ENCODE results near the gene LY6G6F.

LY6G6F gene

GRCh38 chr6:31723980-31724691 lies 17.5 kb downstream of the LY6G6F start:
- DNase-seq (ENCODE audit: low read depth): no peak

- no peak for DNase-seq (ENCODE audit: low read depth)
Observed at GRCh38 chr6:31725502-31726350, 19.1 kb downstream of the LY6G6F start.

GRCh38 chr6:31727034-31727716 lies 20.5 kb downstream of the LY6G6F start:
- no peak for DNase-seq (ENCODE audit: low read depth)

GRCh38 chr6:31727717-31728671 lies 21.3 kb downstream of the LY6G6F start:
- DNase-seq (ENCODE audit: low read depth): no peak

- DNase-seq (ENCODE audit: low read depth): no peak
Observed at GRCh38 chr6:31728767-31729514, 22.3 kb downstream of the LY6G6F start, which contains the start of gene DDAH2. Gene DDAH2, minus strand, starts transcription at chr6:31729299. Its CDS starts 138 bp downstream, at chr6:31729161.

GRCh38 chr6:31729515-31729978 lies 22.9 kb downstream of the LY6G6F start:
- DNase-seq (ENCODE audit: low read depth): peak; percentile 65

- peak; percentile 53 for DNase-seq (ENCODE audit: low read depth)
Observed at GRCh38 chr6:31729979-31730630, 23.4 kb downstream of the LY6G6F start.

- DNase-seq (ENCODE audit: low read depth): no peak
Observed at GRCh38 chr6:31730631-31731086, 24.0 kb downstream of the LY6G6F start.

GRCh38 chr6:31732029-31732428 lies 25.4 kb downstream of the LY6G6F start:
- DNase-seq (ENCODE audit: low read depth): no peak

- no peak for DNase-seq (ENCODE audit: low read depth)
Observed at GRCh38 chr6:31733734-31734133, 27.1 kb downstream of the LY6G6F start.

GRCh38 chr6:31734247-31734820 lies 27.7 kb downstream of the LY6G6F start:
- DNase-seq (ENCODE audit: low read depth): no peak

- peak; percentile 45 for DNase-seq (ENCODE audit: low read depth)
Observed at GRCh38 chr6:31734821-31735406, 28.2 kb downstream of the LY6G6F start.

GRCh38 chr6:31736021-31736767 lies 29.5 kb downstream of the LY6G6F start, which contains the start of gene CLIC1:
Gene CLIC1, minus strand, starts transcription at chr6:31736530. Its CDS starts 230 bp downstream, at chr6:31736300.
- DNase-seq (ENCODE audit: low read depth): peak; percentile 66

GRCh38 chr6:31736768-31737314 lies 30.2 kb downstream of the LY6G6F start:
- DNase-seq (ENCODE audit: low read depth): no peak

- no peak for DNase-seq (ENCODE audit: low read depth)
Observed at GRCh38 chr6:31737315-31737990, 30.8 kb downstream of the LY6G6F start.

- peak; percentile 43 for DNase-seq (ENCODE audit: low read depth)
Observed at GRCh38 chr6:31737991-31738979, 31.6 kb downstream of the LY6G6F start.
